HEK293 (cell line): ENCODE measurements around the gene AARS2.

Experiments
- CTCF ChIA-PET: fragments of 350-600 bp; formaldehyde crosslinking; extraction: SDS; loops from one replicate; lab custom pipeline; 2021; ENCODE audit warnings: antibody characterized with exemption; lab: Yijun Ruan, JAX
- POLR2A ChIA-PET: fragments of 300-600 bp; formaldehyde crosslinking; extraction: SDS; loops from one replicate; lab custom pipeline; 2020; ENCODE audit warnings: antibody characterized with exemption, inconsistent platforms; lab: Yijun Ruan, JAX
- H3K27ac ChIP-seq: fragments of 200-500 bp; sonication (Bioruptor generic); 2 replicates; pipeline ENCODE4 v1.5.1; 2014; ENCODE audit warnings: low read depth, low read length, control low read depth, inconsistent platforms; ENCODE audit errors: extremely low read depth
- H3K36me3 ChIP-seq, 2 experiments: fragments of 200-500 bp in 1 of 2; sonication (Bioruptor generic) in 1 of 2; 1 replicate in 1 of 2; 2 replicates in 1 of 2; pipeline ENCODE4 v1.5.1; 2014 to 2017; ENCODE audit warnings: inconsistent platforms in 2 of 2, low read length in 2 of 2; ENCODE audit not compliant: control insufficient read depth in 2 of 2, insufficient read depth in 1 of 2
- H3K4me1 ChIP-seq: fragments of 200-500 bp; sonication (Bioruptor generic); 2 replicates; pipeline ENCODE4 v1.5.1; 2014; ENCODE audit warnings: mild to moderate bottlenecking, low read length, inconsistent platforms; ENCODE audit not compliant: control insufficient read depth, insufficient read depth
- H3K4me3 ChIP-seq: 2 replicates; pipeline ENCODE4 v1.5.1; 2011; ENCODE audit warnings: low read depth, mild to moderate bottlenecking, control low read depth, low read length, moderate library complexity
- H3K9me3 ChIP-seq: fragments of 200-500 bp; sonication (Bioruptor generic); 2 replicates; pipeline ENCODE4 v1.5.1; 2014; ENCODE audit warnings: low read depth, low read length, inconsistent platforms; ENCODE audit not compliant: control insufficient read depth, insufficient read depth
- CTCF ChIP-seq: fragments of 450-650 bp; formaldehyde crosslinking; IDR thresholded peaks from 2 replicates; pipeline ENCODE4 v1.5.1; 2016; ENCODE audit warnings: missing biosample characterization, missing genetic modification characterization
- ELK4 ChIP-seq: IDR thresholded peaks from 2 replicates; pipeline ENCODE4 v1.6.1; 2011; ENCODE audit warnings: mild to moderate bottlenecking, low read depth, low read length, borderline replicate concordance
- HOXD13 ChIP-seq: sonication (generic); formaldehyde crosslinking; IDR thresholded peaks from 2 replicates; pipeline ENCODE4 v1.8.0; 2022; ENCODE audit warnings: missing genetic modification reagents, borderline replicate concordance
- IKZF3 ChIP-seq: fragments of 450-650 bp; IDR thresholded peaks from 2 replicates; pipeline ENCODE4 v1.5.0; 2018; ENCODE audit warnings: missing biosample characterization, mild to moderate bottlenecking, missing genetic modification characterization, moderate library complexity
- OSR2 ChIP-seq: fragments of 450-650 bp; formaldehyde crosslinking; IDR thresholded peaks from 2 replicates; pipeline ENCODE4 v1.5.1; 2016; ENCODE audit warnings: missing biosample characterization, missing genetic modification characterization
- SCRT2 ChIP-seq: fragments of 450-650 bp; formaldehyde crosslinking; IDR thresholded peaks from 2 replicates; pipeline ENCODE4 v1.5.1; 2016; ENCODE audit warnings: missing biosample characterization, missing genetic modification characterization
- WT1 ChIP-seq: fragments of 450-650 bp; formaldehyde crosslinking; IDR thresholded peaks from 2 replicates; pipeline ENCODE4 v1.5.1; 2016; ENCODE audit warnings: missing biosample characterization, missing genetic modification characterization
- ZBTB10 ChIP-seq: fragments of 450-650 bp; formaldehyde crosslinking; IDR thresholded peaks from 2 replicates; pipeline ENCODE4 v1.5.1; 2016; ENCODE audit warnings: missing biosample characterization, missing genetic modification characterization
- ZBTB8A ChIP-seq: fragments of 450-650 bp; formaldehyde crosslinking; IDR thresholded peaks from 2 replicates; pipeline ENCODE4 v1.5.1; 2016; ENCODE audit warnings: missing biosample characterization, missing genetic modification characterization
- ZNF155 ChIP-seq: fragments of 450-650 bp; formaldehyde crosslinking; IDR thresholded peaks from 2 replicates; pipeline ENCODE4 v1.5.1; 2016; ENCODE audit warnings: missing biosample characterization, missing genetic modification characterization
- ZNF157 ChIP-seq: fragments of 450-650 bp; formaldehyde crosslinking; IDR thresholded peaks from 2 replicates; pipeline ENCODE4 v1.5.1; 2016; ENCODE audit warnings: missing biosample characterization, missing genetic modification characterization
- ZNF174 ChIP-seq: fragments of 450-650 bp; formaldehyde crosslinking; IDR thresholded peaks from 2 replicates; pipeline ENCODE4 v1.5.0; 2017; ENCODE audit warnings: missing biosample characterization, mild to moderate bottlenecking, missing genetic modification characterization
- ZNF184 ChIP-seq: fragments of 450-650 bp; IDR thresholded peaks from 2 replicates; pipeline ENCODE4 v1.5.1; 2018; ENCODE audit warnings: missing biosample characterization, mild to moderate bottlenecking, missing genetic modification characterization
- ZNF280D ChIP-seq: fragments of 450-650 bp; formaldehyde crosslinking; IDR thresholded peaks from 2 replicates; pipeline ENCODE4 v1.5.1; 2016; ENCODE audit warnings: missing biosample characterization, missing genetic modification characterization
- ZNF302 ChIP-seq: fragments of 450-650 bp; formaldehyde crosslinking; IDR thresholded peaks from 2 replicates; pipeline ENCODE4 v1.5.1; 2016; ENCODE audit warnings: missing biosample characterization, missing genetic modification characterization, low read depth
- ZNF350 ChIP-seq: fragments of 450-650 bp; formaldehyde crosslinking; IDR thresholded peaks from 2 replicates; pipeline ENCODE4 v1.5.0; 2017; ENCODE audit warnings: missing biosample characterization, mild to moderate bottlenecking, missing genetic modification characterization
- ZNF426 ChIP-seq: fragments of 450-650 bp; formaldehyde crosslinking; IDR thresholded peaks from 2 replicates; pipeline ENCODE4 v1.5.1; 2017; ENCODE audit warnings: missing biosample characterization, missing genetic modification characterization, mild to moderate bottlenecking, inconsistent platforms, moderate library complexity
- ZNF518A ChIP-seq: fragments of 450-650 bp; formaldehyde crosslinking; conservative IDR thresholded peaks from 2 replicates; pipeline ENCODE4 v1.5.1; 2016; ENCODE audit warnings: low read depth, missing biosample characterization, missing genetic modification characterization
- ZNF521 ChIP-seq: fragments of 450-650 bp; formaldehyde crosslinking; IDR thresholded peaks from 2 replicates; pipeline ENCODE4 v1.5.1; 2017; ENCODE audit warnings: missing biosample characterization, mild to moderate bottlenecking, missing genetic modification characterization
- ZSCAN23 ChIP-seq: fragments of 450-650 bp; formaldehyde crosslinking; IDR thresholded peaks from 2 replicates; pipeline ENCODE4 v1.5.1; 2016; ENCODE audit warnings: missing biosample characterization, missing genetic modification characterization

The AARS2 gene

GRCh38 chr6:44312901-44313788, at the start of gene AARS2:
TSS of gene AARS2 (minus strand) at chr6:44313347. CDS start at chr6:44313323, 24 bp downstream.
- no peaks in the 10 kb centered on the region for H3K9me3 ChIP-seq
- ChIA-PET CTCF (interaction anchor here (0.6 to 8.8 kb wide), 31 partner anchors 8 to 1197 kb away, joined by 3 to 89 read pairs (median 5); partner anchors contain the start of genes SLC35B2 and TMEM151B), POLR2A (interaction anchor here (0.7 to 2.3 kb wide), 13 partner anchors 9 to 684 kb away, joined by 3 to 15 read pairs (median 5); partner anchors contain the start of genes CDC5L, GTPBP2, HSP90AB1 and SLC35B2)
- peaks cover 12 to 40% of the 10 kb centered on the region in 2 experiments for H3K36me3 ChIP-seq
- H3K4me1 ChIP-seq, result peaks cover 5% of the 10 kb centered on the region; the same call in 1 of the 2 replicates
- H3K4me3 ChIP-seq, result peak within 1 kb of the TSS; percentile 69
- H3K27ac ChIP-seq, result peak within 1 kb of the TSS; percentile 71; the same call in 1 of the 2 replicates
- TF ChIP-seq ZNF174 (tag by site-specific recombination), result 0 out of 2 replicates have a peak, but pooled peaks have one; percentile 72
- peak; percentile 55; the same call in 1 of the 2 replicates for TF ChIP-seq ZBTB8A (tag by site-specific recombination)
- TF ChIP-seq ZNF426 (tag by site-specific recombination), result no peak
- no peak for TF ChIP-seq WT1
- no peak for TF ChIP-seq ELK4
- no peak for TF ChIP-seq ZNF157 (tag by site-specific recombination)
- peak; percentile 57; the same call in 1 of the 2 replicates for TF ChIP-seq ZNF518A (tag by site-specific recombination)
- no peak; the same call in 1 of the 2 replicates for TF ChIP-seq SCRT2
- peak; percentile 78; the same call in 1 of the 2 replicates for TF ChIP-seq ZNF184 (tag by site-specific recombination)
- no peak for TF ChIP-seq ZNF155 (tag by site-specific recombination)
- TF ChIP-seq IKZF3 (tag by site-specific recombination), result no peak
- peak; percentile 69 for TF ChIP-seq ZNF350 (tag by site-specific recombination)
- 0 out of 2 replicates have a peak, but pooled peaks have one; percentile 9 for TF ChIP-seq ZBTB10 (tag by site-specific recombination)
- peak; percentile 98 for TF ChIP-seq CTCF
- peak; percentile 39; the same call in 1 of the 2 replicates for TF ChIP-seq OSR2 (tag by site-specific recombination)
- TF ChIP-seq ZNF302 (tag by site-specific recombination), result no peak
- TF ChIP-seq HOXD13 (CRISPR knock-in tag), result peak; percentile 80
- TF ChIP-seq ZNF280D (tag by site-specific recombination), result no peak
- TF ChIP-seq ZNF521 (tag by site-specific recombination), result no peak
- peak; percentile 78 for TF ChIP-seq ZSCAN23
